Fibroblast of villous mesenchyme (primary cell): ENCODE results near the gene INSIG1. TPM values are rescaled to one million over a fixed set of nuclear protein-coding genes. Genes with fewer than 3 reads are reported as not detected.

ENCODE experiments used
- DNase-seq: peaks from one replicate; pipeline ENCODE4 v3.0.0-alpha.2; 2010; ENCODE audit warnings: low read depth
- H3K4me3 ChIP-seq: 2 replicates; pipeline ENCODE4 v1.5.1; 2011; ENCODE audit warnings: low read depth, mild to moderate bottlenecking, low read length
- CTCF ChIP-seq: IDR thresholded peaks from 2 replicates; pipeline ENCODE4 v1.5.1; 2012; ENCODE audit warnings: low read depth, mild to moderate bottlenecking, low read length; ENCODE audit not compliant: insufficient read depth
- total RNA-seq: library from RNA; depleted of rRNA; stranded (reverse); fragments of >200 nt; gene quantifications from 2 replicates; pipeline ENCODE4 v1.2.3, GENCODE V29; 2012

Gene INSIG1
- total RNA-seq, 1 donor, result 389 TPM

- no peak for DNase-seq
- H3K4me3 ChIP-seq, result no peak overlapping the region
- no peak for TF ChIP-seq CTCF
Observed at GRCh38 chr7:155352753-155353115, 55.1 kb downstream of the INSIG1 start.

GRCh38 chr7:155353256-155353897, 55.7 kb downstream of the INSIG1 start:
- no peak for DNase-seq
- no peak overlapping the region for H3K4me3 ChIP-seq
- TF ChIP-seq CTCF, result no peak

- H3K4me3 ChIP-seq, result no peak overlapping the region
- no peak for TF ChIP-seq CTCF
- DNase-seq, result no peak
Observed at GRCh38 chr7:155354371-155355048, 56.8 kb downstream of the INSIG1 start.

GRCh38 chr7:155355176-155355575, 57.5 kb downstream of the INSIG1 start:
- no peak for DNase-seq
- H3K4me3 ChIP-seq, result no peak overlapping the region
- no peak for TF ChIP-seq CTCF

- no peak overlapping the region for H3K4me3 ChIP-seq
- no peak for TF ChIP-seq CTCF
- DNase-seq, result no peak
Observed at GRCh38 chr7:155355745-155356144, 58.1 kb downstream of the INSIG1 start.

GRCh38 chr7:155356323-155357105, 58.8 kb downstream of the INSIG1 start:
- TF ChIP-seq CTCF, result peak; percentile 32
- H3K4me3 ChIP-seq, result no peak overlapping the region
- DNase-seq, result peak; percentile 18
